Natural killer cell (primary cell): ENCODE measurements around the gene CACNA1A. TPM values are rescaled to one million over a fixed set of nuclear protein-coding genes. Genes with fewer than 3 reads are reported as not detected.

Experiments
- ATAC-seq, 3 donors: fragments of 150-1000 bp in 2 of 3; fragments of 200-7000 bp in 1 of 3; cut with Tn5 transposase; 1 replicate in 1 of 3; 2 replicates in 2 of 3; pipeline ENCODE4 v1.10.0; 2021; ENCODE audit warnings: mild to moderate bottlenecking in 2 of 3, moderate library complexity in 2 of 3
- DNase-seq, 2 donors: peaks; one replicate each; pipeline versions ENCODE4 v3.0.0 to v3.0.0-alpha.2; 2013 to 2021; ENCODE audit warnings: mixed read lengths in 1 of 2
- H3K27ac ChIP-seq: one replicate; pipeline ENCODE4 v1.5.1; 2013; ENCODE audit warnings: mild to moderate bottlenecking, low read length
- H3K27me3 ChIP-seq: one replicate; pipeline ENCODE4 v1.6.1; 2013; ENCODE audit warnings: low read length; ENCODE audit not compliant: control insufficient read depth, insufficient read depth
- H3K36me3 ChIP-seq: one replicate; pipeline ENCODE4 v1.6.1; 2013; ENCODE audit warnings: low read length; ENCODE audit not compliant: control insufficient read depth, insufficient read depth
- H3K4me1 ChIP-seq: one replicate; pipeline ENCODE4 v1.6.1; 2013; ENCODE audit warnings: low read length; ENCODE audit not compliant: control insufficient read depth, insufficient read depth
- H3K4me3 ChIP-seq: one replicate; pipeline ENCODE4 v1.5.1; 2013; ENCODE audit warnings: low read length
- H3K9me3 ChIP-seq: one replicate; pipeline ENCODE4 v1.6.1; 2013; ENCODE audit warnings: low read length; ENCODE audit not compliant: control insufficient read depth, insufficient read depth
- H3K27ac Mint-ChIP-seq, 2 donors: one replicate each; pipeline ENCODE4 v1.8.0; 2022; ENCODE audit warnings: mild to moderate bottlenecking in 2 of 2, mixed read lengths in 2 of 2, moderate library complexity in 1 of 2
- H3K27me3 Mint-ChIP-seq, 2 donors: one replicate each; pipeline ENCODE4 v1.8.0; 2022; ENCODE audit warnings: low read depth in 2 of 2, mixed read lengths in 2 of 2
- H3K36me3 Mint-ChIP-seq: one replicate; pipeline ENCODE4 v1.8.0; 2022; ENCODE audit warnings: mixed read lengths
- H3K4me1 Mint-ChIP-seq, 2 donors: one replicate each; pipeline ENCODE4 v1.8.0; 2022; ENCODE audit warnings: mixed read lengths in 2 of 2
- H3K4me3 Mint-ChIP-seq: one replicate; pipeline ENCODE4 v1.8.0; 2022; ENCODE audit warnings: mild to moderate bottlenecking, moderate library complexity, mixed read lengths
- H3K9me3 Mint-ChIP-seq, 2 donors: one replicate each; pipeline ENCODE4 v1.8.0; 2022; ENCODE audit warnings: mixed read lengths in 2 of 2
- CTCF ChIP-seq: fragments of 200-600 bp; IDR thresholded peaks from one replicate; pipeline ENCODE4 v1.8.0; 2022; ENCODE audit warnings: antibody characterized with exemption
- WGBS: methylation state at CpG from one replicate; pipeline ENCODE4 v1.1.7; 2013; ENCODE audit warnings: missing lambda C conversion rate; ENCODE audit not compliant: insufficient coverage; 5-methylcytosine and 5-hydroxymethylcytosine counted together
- intact Hi-C: fragments of 100-400 bp; cut with micrococcal nuclease; formaldehyde crosslinking; loops from one replicate; pipeline ENCODE4 v1.14.2; 2022
- total RNA-seq, 4 donors: library from RNA; stranded (reverse); fragments of 120-200 nt in 1 of 4; gene quantifications; one replicate each; pipeline versions ENCODE4 v1.2.3 to v1.2.4, GENCODE V29; 2013 to 2022

CACNA1A gene
- total RNA-seq, 3 donors from 2014 or later (not counting 1 experiment from before 2014, with no cell fraction given), result 0.59 to 0.85 (median 0.75) TPM

- no peak overlapping the region for H3K4me3 Mint-ChIP-seq
- H3K9me3 Mint-ChIP-seq, result no peaks in the 10 kb centered on the region
- WGBS, result 72% methylated on average over 5 of the region's 5 CpGs
- Histone ChIP-seq H3K27ac (no peak overlapping the region), H3K4me3 (no peak overlapping the region), H3K27me3 (no peaks in the 10 kb centered on the region), H3K4me1 (no peaks in the 10 kb centered on the region), H3K36me3 (no peaks in the 10 kb centered on the region), H3K9me3 (no peaks in the 10 kb centered on the region)
- DNase-seq (no peak), ATAC-seq (no peak)
- no peaks in the 10 kb centered on the region for H3K36me3 Mint-ChIP-seq
- no peak for TF ChIP-seq CTCF
- H3K4me1 Mint-ChIP-seq, result peaks cover 0 to 7% of the 10 kb centered on the region in 2 donors
- H3K27ac Mint-ChIP-seq, result no peak overlapping the region
- H3K27me3 Mint-ChIP-seq, result peaks cover 15 to 27% of the 10 kb centered on the region in 2 donors
- intact Hi-C loops, result no loop called here
Observed at GRCh38 chr19:13294812-13295567, 211.3 kb downstream of the CACNA1A start.

- ATAC-seq (no peak), DNase-seq (no peak)
- 90% methylated on average over 3 of the region's 3 CpGs for WGBS
- Histone ChIP-seq H3K4me3 (no peak overlapping the region), H3K4me1 (no peaks in the 10 kb centered on the region), H3K36me3 (no peaks in the 10 kb centered on the region), H3K27ac (no peak overlapping the region), H3K27me3 (no peaks in the 10 kb centered on the region), H3K9me3 (no peaks in the 10 kb centered on the region)
- Mint-ChIP-seq H3K27ac (no peak overlapping the region), H3K27me3 (peaks cover 6 to 16% of the 10 kb centered on the region in 2 donors), H3K9me3 (no peaks in the 10 kb centered on the region), H3K4me1 (no peaks in the 10 kb centered on the region), H3K4me3 (no peak overlapping the region), H3K36me3 (no peaks in the 10 kb centered on the region)
- intact Hi-C loops, result no loop called here
- no peak for TF ChIP-seq CTCF
Observed at GRCh38 chr19:13291913-13292312, 214.4 kb downstream of the CACNA1A start.

- no peak overlapping the region for H3K27ac ChIP-seq
- H3K4me1 ChIP-seq, result no peaks in the 10 kb centered on the region
- no peak for TF ChIP-seq CTCF
- Mint-ChIP-seq H3K4me1 (no peaks in the 10 kb centered on the region), H3K4me3 (no peak overlapping the region), H3K36me3 (no peaks in the 10 kb centered on the region), H3K9me3 (no peaks in the 10 kb centered on the region), H3K27me3 (peaks cover 6 to 12% of the 10 kb centered on the region in 2 donors), H3K27ac (no peak overlapping the region)
- no peak overlapping the region for H3K4me3 ChIP-seq
- 92% methylated on average over 4 of the region's 4 CpGs for WGBS
- no peaks in the 10 kb centered on the region for H3K27me3 ChIP-seq
- intact Hi-C loops, result no loop called here
- H3K36me3 ChIP-seq, result no peaks in the 10 kb centered on the region
- no peaks in the 10 kb centered on the region for H3K9me3 ChIP-seq
- ATAC-seq, result no peak
- DNase-seq, result no peak
Observed at GRCh38 chr19:13290741-13291140, 215.5 kb downstream of the CACNA1A start.

GRCh38 chr19:13289295-13289694 is 217.0 kb downstream of the CACNA1A start:
- H3K27me3 Mint-ChIP-seq, result no peaks in the 10 kb centered on the region
- no peaks in the 10 kb centered on the region for H3K9me3 Mint-ChIP-seq
- no peak overlapping the region for H3K27ac ChIP-seq
- H3K4me3 ChIP-seq, result no peak overlapping the region
- no peaks in the 10 kb centered on the region for H3K9me3 ChIP-seq
- intact Hi-C loops, result no loop called here
- no peaks in the 10 kb centered on the region for H3K4me1 ChIP-seq
- H3K4me3 Mint-ChIP-seq, result no peak overlapping the region
- no peaks in the 10 kb centered on the region for H3K27me3 ChIP-seq
- WGBS, result 81% methylated on average over 4 of the region's 4 CpGs
- H3K36me3 ChIP-seq, result no peaks in the 10 kb centered on the region
- TF ChIP-seq CTCF, result no peak
- no peak overlapping the region for H3K27ac Mint-ChIP-seq
- DNase-seq (no peak), ATAC-seq (no peak)
- H3K36me3 Mint-ChIP-seq, result no peaks in the 10 kb centered on the region
- no peaks in the 10 kb centered on the region for H3K4me1 Mint-ChIP-seq
